ENCODE data around the gene TMEM62.

DNA sequence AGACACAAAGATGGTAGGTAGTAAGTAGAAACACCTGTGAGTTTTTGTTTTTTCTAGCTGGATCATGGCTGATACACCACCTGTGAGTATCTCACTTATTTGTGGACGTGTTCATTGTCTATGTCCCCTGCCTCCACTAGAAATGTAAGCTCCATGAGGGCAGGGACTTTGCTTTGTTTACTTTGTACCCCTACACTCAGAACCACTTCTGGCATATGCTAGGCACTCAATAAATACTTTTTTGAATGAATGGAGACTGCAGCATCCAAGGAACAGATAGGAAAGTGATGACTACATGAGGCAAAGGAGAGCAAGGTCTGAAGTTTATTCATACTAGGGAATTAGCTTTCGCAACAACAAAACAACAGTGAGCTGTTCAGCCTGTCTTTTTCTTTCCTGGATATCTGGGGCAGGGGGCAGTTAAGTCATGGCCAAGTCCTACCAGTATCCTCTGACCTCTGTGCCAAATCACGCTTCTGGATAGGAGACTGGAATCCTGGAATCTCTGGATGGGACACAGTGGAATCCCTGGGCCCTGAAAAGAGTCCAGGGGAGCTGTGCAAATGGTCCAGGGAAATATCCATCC, 99.0 kb downstream of the TMEM62 start:
- no peak for TF ChIP-seq POLR2AphosphoS5 (IDR thresholded peaks at IDR 0.05)
- TF ChIP-seq CTCF (IDR thresholded peaks at IDR 0.05): no peak
- no peak for TF ChIP-seq EP300 (IDR thresholded peaks at IDR 0.05)

Measured in esophagus muscularis mucosa (tissue), 4 donors.